Endothelial cell of umbilical vein (primary cell): ENCODE measurements around the gene YPEL5.

Experiments
- EZH2 ChIP-seq: IDR thresholded peaks from 2 replicates; pipeline ENCODE4 v1.6.1; 2012; ENCODE audit warnings: borderline replicate concordance, low read depth, mild to moderate bottlenecking, moderate library complexity, low read length, inconsistent platforms; ENCODE audit not compliant: severe bottlenecking
- FOS ChIP-seq: IDR thresholded peaks from 2 replicates; pipeline ENCODE4 v1.6.1; 2011; ENCODE audit warnings: mild to moderate bottlenecking, low read length, moderate library complexity, borderline replicate concordance; ENCODE audit not compliant: insufficient read depth
- GATA2 ChIP-seq: IDR thresholded peaks from 2 replicates; pipeline ENCODE4 v1.7.0; 2011; ENCODE audit warnings: low read depth, mild to moderate bottlenecking, moderate library complexity, mixed read lengths, low read length; ENCODE audit not compliant: insufficient read length, insufficient read depth
- JUN ChIP-seq: IDR thresholded peaks from 2 replicates; pipeline ENCODE4 v1.6.1; 2011; ENCODE audit warnings: borderline replicate concordance, low read depth; ENCODE audit not compliant: insufficient read length, insufficient read depth
- MYC ChIP-seq: IDR thresholded peaks from one replicate; pipeline ENCODE4 v1.6.1; 2011; ENCODE audit warnings: mild to moderate bottlenecking, low read depth, low read length
- POLR2A ChIP-seq: IDR thresholded peaks from 2 replicates; pipeline ENCODE4 v1.6.1; 2012; ENCODE audit warnings: low read depth, mild to moderate bottlenecking, control low read depth, low read length
- POLR2AphosphoS5 ChIP-seq: IDR thresholded peaks from 2 replicates; pipeline ENCODE4 v1.6.1; 2012; ENCODE audit warnings: low read depth, mild to moderate bottlenecking, control low read depth, low read length, moderate library complexity; ENCODE audit not compliant: insufficient read depth
- TF ChIP-seq, protein P1 (sequence below), 2 donors: IDR thresholded peaks; 1 replicate in 1 of 2; 2 replicates in 1 of 2; pipeline ENCODE4 v1.5.1; 2011; ENCODE audit warnings: low read length in 2 of 2, mild to moderate bottlenecking in 2 of 2, moderate library complexity in 2 of 2, control low read depth in 1 of 2, inconsistent platforms in 1 of 2, low read depth in 1 of 2; ENCODE audit not compliant: insufficient read depth in 1 of 2; ENCODE audit errors: extremely low read depth in 1 of 2
- TF ChIP-seq, protein P2 (sequence below): IDR thresholded peaks from 2 replicates; pipeline ENCODE4 v1.6.1; 2011; ENCODE audit not compliant: insufficient read depth, insufficient read length

DNA sequence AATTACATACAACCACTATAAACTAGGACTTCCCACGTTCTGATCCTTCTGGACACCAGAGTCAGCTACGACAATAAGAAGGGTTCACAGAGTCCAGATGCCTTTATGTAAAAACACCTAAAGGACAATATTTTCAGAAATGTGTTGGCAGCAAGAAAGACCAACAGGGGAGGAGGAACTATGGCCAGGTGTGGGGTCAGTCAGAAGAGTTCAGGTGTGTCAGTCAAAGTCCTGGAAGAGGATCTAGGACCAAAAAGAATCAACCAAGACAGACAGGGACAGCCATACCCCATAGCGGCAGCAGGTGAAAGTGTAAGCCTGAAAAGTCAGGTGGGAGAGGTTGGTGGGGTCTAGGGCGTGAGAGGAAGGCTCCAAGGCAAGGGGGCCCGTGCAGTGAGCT, 38.0 kb upstream of the YPEL5 start:
- TF ChIP-seq POLR2A = no peak
- TF ChIP-seq, protein P1, sequence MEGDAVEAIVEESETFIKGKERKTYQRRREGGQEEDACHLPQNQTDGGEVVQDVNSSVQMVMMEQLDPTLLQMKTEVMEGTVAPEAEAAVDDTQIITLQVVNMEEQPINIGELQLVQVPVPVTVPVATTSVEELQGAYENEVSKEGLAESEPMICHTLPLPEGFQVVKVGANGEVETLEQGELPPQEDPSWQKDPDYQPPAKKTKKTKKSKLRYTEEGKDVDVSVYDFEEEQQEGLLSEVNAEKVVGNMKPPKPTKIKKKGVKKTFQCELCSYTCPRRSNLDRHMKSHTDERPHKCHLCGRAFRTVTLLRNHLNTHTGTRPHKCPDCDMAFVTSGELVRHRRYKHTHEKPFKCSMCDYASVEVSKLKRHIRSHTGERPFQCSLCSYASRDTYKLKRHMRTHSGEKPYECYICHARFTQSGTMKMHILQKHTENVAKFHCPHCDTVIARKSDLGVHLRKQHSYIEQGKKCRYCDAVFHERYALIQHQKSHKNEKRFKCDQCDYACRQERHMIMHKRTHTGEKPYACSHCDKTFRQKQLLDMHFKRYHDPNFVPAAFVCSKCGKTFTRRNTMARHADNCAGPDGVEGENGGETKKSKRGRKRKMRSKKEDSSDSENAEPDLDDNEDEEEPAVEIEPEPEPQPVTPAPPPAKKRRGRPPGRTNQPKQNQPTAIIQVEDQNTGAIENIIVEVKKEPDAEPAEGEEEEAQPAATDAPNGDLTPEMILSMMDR (IDR thresholded peaks at IDR 0.05; ENCODE audit: extremely low read depth in 1 of 2, insufficient read depth in 1 of 2, low read depth in 1 of 2, low read length in 2 of 2) = no peak
- no peak for TF ChIP-seq EZH2
- TF ChIP-seq POLR2AphosphoS5 = no peak
- TF ChIP-seq FOS = no peak
- TF ChIP-seq GATA2 = no peak
- TF ChIP-seq, protein P2, sequence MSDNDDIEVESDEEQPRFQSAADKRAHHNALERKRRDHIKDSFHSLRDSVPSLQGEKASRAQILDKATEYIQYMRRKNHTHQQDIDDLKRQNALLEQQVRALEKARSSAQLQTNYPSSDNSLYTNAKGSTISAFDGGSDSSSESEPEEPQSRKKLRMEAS = no peak
- no peak for TF ChIP-seq JUN
- no peak for TF ChIP-seq MYC
